Measurements from ENCODE around the gene AOC3. TPM values are rescaled to one million over a fixed set of nuclear protein-coding genes. Genes with fewer than 3 reads are reported as not detected.
"Not testable (repeated sequence)": the region's sequence is repeated elsewhere in the genome, so short reads cannot be mapped to it uniquely, and the experiment has no call there.

Gene AOC3
- total and polyA plus RNA-seq, 7 donors: 3.5 to 227 (median 58.1) TPM

- no peak for DNase-seq
- Histone ChIP-seq H3K9me3 (no peaks in the 10 kb centered on the region), H3K4me1 (peaks cover 0 to 36% (median 31%) of the 10 kb centered on the region in 4 donors), H3K36me3 (peaks cover 4 to 21% (median 10%) of the 10 kb centered on the region in 4 donors), H3K4me3 (peak overlapping the region in 3 of 4 donors; percentile 57 to 70 (median 64)), H3K27ac (peak overlapping the region in 3 of 4 donors; percentile 86 to 94 (median 94)), H3K27me3 (no peaks in the 10 kb centered on the region)
- intact Hi-C loops (cut with DNase I): no loop called here
- WGBS, 2 donors: 43 to 72% methylated on average over 8 of the region's 8 CpGs
- no peak for TF ChIP-seq CTCF (IDR thresholded peaks at IDR 0.05)
- peak in 2 of 4 donors; percentile 9 to 11 for TF ChIP-seq POLR2AphosphoS5 (IDR thresholded peaks at IDR 0.05)
- no peak for TF ChIP-seq POLR2A (IDR thresholded peaks at IDR 0.05)
- no peak for TF ChIP-seq EP300 (IDR thresholded peaks at IDR 0.05)
These were observed 1.4 kb upstream of the AOC3 start for GRCh38 chr17:42849451-42850181.

DNA sequence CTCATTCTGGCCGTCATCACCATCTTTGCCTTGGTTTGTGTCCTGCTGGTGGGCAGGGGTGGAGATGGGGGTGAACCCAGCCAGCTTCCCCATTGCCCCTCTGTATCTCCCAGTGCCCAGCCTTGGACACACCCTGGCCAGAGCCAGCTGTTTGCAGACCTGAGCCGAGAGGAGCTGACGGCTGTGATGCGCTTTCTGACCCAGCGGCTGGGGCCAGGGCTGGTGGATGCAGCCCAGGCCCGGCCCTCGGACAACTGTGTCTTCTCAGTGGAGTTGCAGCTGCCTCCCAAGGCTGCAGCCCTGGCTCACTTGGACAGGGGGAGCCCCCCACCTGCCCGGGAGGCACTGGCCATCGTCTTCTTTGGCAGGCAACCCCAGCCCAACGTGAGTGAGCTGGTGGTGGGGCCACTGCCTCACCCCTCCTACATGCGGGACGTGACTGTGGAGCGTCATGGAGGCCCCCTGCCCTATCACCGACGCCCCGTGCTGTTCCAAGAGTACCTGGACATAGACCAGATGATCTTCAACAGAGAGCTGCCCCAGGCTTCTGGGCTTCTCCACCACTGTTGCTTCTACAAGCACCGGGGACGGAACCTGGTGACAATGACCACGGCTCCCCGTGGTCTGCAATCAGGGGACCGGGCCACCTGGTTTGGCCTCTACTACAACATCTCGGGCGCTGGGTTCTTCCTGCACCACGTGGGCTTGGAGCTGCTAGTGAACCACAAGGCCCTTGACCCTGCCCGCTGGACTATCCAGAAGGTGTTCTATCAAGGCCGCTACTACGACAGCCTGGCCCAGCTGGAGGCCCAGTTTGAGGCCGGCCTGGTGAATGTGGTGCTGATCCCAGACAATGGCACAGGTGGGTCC, 607 bp downstream of the AOC3 start:
- intact Hi-C loops (cut with DNase I): not testable (repeated sequence)
- 72 to 81% methylated on average over 25 of the region's 28 CpGs for WGBS, 2 donors

DNA sequence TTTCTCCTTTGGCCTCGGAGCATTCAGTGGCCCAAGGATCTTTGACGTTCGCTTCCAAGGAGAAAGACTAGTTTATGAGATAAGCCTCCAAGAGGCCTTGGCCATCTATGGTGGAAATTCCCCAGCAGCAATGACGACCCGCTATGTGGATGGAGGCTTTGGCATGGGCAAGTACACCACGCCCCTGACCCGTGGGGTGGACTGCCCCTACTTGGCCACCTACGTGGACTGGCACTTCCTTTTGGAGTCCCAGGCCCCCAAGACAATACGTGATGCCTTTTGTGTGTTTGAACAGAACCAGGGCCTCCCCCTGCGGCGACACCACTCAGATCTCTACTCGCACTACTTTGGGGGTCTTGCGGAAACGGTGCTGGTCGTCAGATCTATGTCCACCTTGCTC, 1.4 kb downstream of the AOC3 start:
- peak overlapping the region; percentile 53 to 70 (median 60) for H3K4me3 ChIP-seq
- H3K9me3 ChIP-seq: no peaks in the 10 kb centered on the region
- H3K4me1 ChIP-seq: peaks cover 0 to 61% (median 56%) of the 10 kb centered on the region in 4 donors
- no peaks in the 10 kb centered on the region for H3K27me3 ChIP-seq
- H3K36me3 ChIP-seq: peaks cover 0 to 26% (median 5%) of the 10 kb centered on the region in 4 donors
- peak; percentile 76 for DNase-seq
- intact Hi-C loops (cut with DNase I): no loop called here
- 85 to 86% methylated on average over 15 of the region's 15 CpGs for WGBS, 2 donors
- peak overlapping the region; percentile 82 to 94 (median 90) for H3K27ac ChIP-seq
- TF ChIP-seq POLR2A (IDR thresholded peaks at IDR 0.05): no peak
- TF ChIP-seq POLR2AphosphoS5 (IDR thresholded peaks at IDR 0.05): peak in 3 of 4 donors; percentile 10 to 51 (median 25)

More for the DNA sequence above, 607 bp downstream of the AOC3 start:
- Histone ChIP-seq H3K27ac (peak overlapping the region; percentile 82 to 94 (median 90)), H3K4me1 (peaks cover 0 to 54% (median 50%) of the 10 kb centered on the region in 4 donors), H3K36me3 (peaks cover 0 to 19% (median under 1%) of the 10 kb centered on the region in 4 donors), H3K4me3 (peak overlapping the region; percentile 53 to 70 (median 60))
- DNase-seq: peak; percentile 77
- not testable (repeated sequence) for H3K9me3 ChIP-seq, H3K27me3 ChIP-seq
- TF ChIP-seq POLR2A (IDR thresholded peaks at IDR 0.05) (peak in 1 of 2 donors; percentile 38), POLR2AphosphoS5 (IDR thresholded peaks at IDR 0.05) (peak; percentile 12 to 76 (median 72))

DNA sequence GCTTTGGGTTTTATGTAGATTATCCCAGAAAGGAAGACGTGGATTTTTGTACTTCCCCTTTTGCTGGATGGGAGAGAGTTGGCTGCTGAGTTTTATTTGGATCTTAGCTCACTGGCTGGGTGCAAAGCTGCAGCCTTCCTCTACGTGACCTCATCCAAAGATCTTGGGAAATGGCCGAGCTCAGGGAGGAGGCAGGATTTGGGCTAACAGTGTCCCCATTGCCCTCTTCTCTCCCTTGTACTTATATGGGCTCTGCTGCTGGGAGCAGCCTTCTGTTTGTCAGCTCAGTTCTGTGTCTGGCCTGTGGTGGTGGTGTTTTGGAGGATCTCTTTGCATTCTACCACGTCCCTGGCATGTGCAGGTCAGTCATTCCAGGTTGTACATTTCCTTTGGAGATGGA, 2.0 kb downstream of the AOC3 start:
- TF ChIP-seq CTCF (IDR thresholded peaks at IDR 0.05): no peak
- peak in 1 of 2 donors; percentile 39 for TF ChIP-seq POLR2A (IDR thresholded peaks at IDR 0.05)
- peak; percentile 48 to 74 (median 50) for TF ChIP-seq POLR2AphosphoS5 (IDR thresholded peaks at IDR 0.05)
- no peak for TF ChIP-seq EP300 (IDR thresholded peaks at IDR 0.05)
- intact Hi-C loops (cut with DNase I): no loop called here
- WGBS, 2 donors: 53 to 63% methylated on average over 4 of the region's 4 CpGs
- Histone ChIP-seq H3K9me3 (no peaks in the 10 kb centered on the region), H3K4me3 (peak overlapping the region; percentile 53 to 70 (median 60)), H3K27ac (peak overlapping the region; percentile 82 to 94 (median 90)), H3K36me3 (peaks cover 0 to 33% (median 6%) of the 10 kb centered on the region in 4 donors), H3K4me1 (peaks cover 0 to 66% (median 59%) of the 10 kb centered on the region in 4 donors), H3K27me3 (no peaks in the 10 kb centered on the region)
- DNase-seq: peak; percentile 82

GRCh38 chr17:42853597-42853967, 2.6 kb downstream of the AOC3 start:
- intact Hi-C loops (cut with DNase I): no loop called here
- peak overlapping the region; percentile 53 to 70 (median 60) for H3K4me3 ChIP-seq
- no peaks in the 10 kb centered on the region for H3K27me3 ChIP-seq
- peak; percentile 52 for DNase-seq
- peak overlapping the region; percentile 82 to 94 (median 90) for H3K27ac ChIP-seq
- H3K36me3 ChIP-seq: peaks cover 0 to 39% (median 6%) of the 10 kb centered on the region in 4 donors
- H3K4me1 ChIP-seq: peaks cover 0 to 66% (median 59%) of the 10 kb centered on the region in 4 donors
- 58 to 77% methylated on average over 5 of the region's 5 CpGs for whole genome bisulfite sequencing, 2 donors
- no peaks in the 10 kb centered on the region for H3K9me3 ChIP-seq
- TF ChIP-seq CTCF (IDR thresholded peaks at IDR 0.05): no peak
